ENCODE measurements around the gene CEP57L1. TPM values are rescaled to one million over a fixed set of nuclear protein-coding genes. Genes with fewer than 3 reads are reported as not detected.

CEP57L1 gene
- total RNA-seq, 1 experiment from 2014 or later, result 8.4 TPM

GRCh38 chr6:109058620-109059019, 36.7 kb upstream of the CEP57L1 start:
- H3K4me3 Mint-ChIP-seq, result no peak overlapping the region
- H3K27ac Mint-ChIP-seq, result no peak overlapping the region
- Histone ChIP-seq H2BK20ac (ENCODE audit: low read depth, low read length, poor library complexity, severe bottlenecking) (no peak overlapping the region), H3K4me1 (ENCODE audit: insufficient read depth, low read length) (no peaks in the 10 kb centered on the region), H3K18ac (ENCODE audit: insufficient read length, low read depth, low read length) (no peak overlapping the region), H3K9me3 (ENCODE audit: control insufficient read depth, low read depth, low read length) (no peaks in the 10 kb centered on the region), H4K8ac (replicated peaks; ENCODE audit: insufficient read length, low read depth, low read length) (no peak overlapping the region), H2AK5ac (ENCODE audit: insufficient read length, low read length) (peak overlapping the region; percentile 30), H3K4ac (ENCODE audit: low read depth, low read length) (no peak overlapping the region), H2BK15ac (ENCODE audit: low read depth, low read length) (no peak overlapping the region), H2BK5ac (ENCODE audit: insufficient read length, low read length) (no peak overlapping the region), H3K23me2 (ENCODE audit: insufficient read length, low read depth, low read length, poor library complexity, severe bottlenecking) (no peaks in the 10 kb centered on the region), H3K27me3 (ENCODE audit: insufficient read depth, low read length) (no peaks in the 10 kb centered on the region), H2AFZ (ENCODE audit: low read length) (no peak overlapping the region), H3K79me2 (ENCODE audit: insufficient read depth, low read length) (no peaks in the 10 kb centered on the region), H3K23ac (ENCODE audit: insufficient read length, low read depth, low read length) (no peak overlapping the region), H3K9ac (ENCODE audit: extremely low read depth, insufficient read length, low read length) (no peak overlapping the region), H3K4me2 (ENCODE audit: insufficient read depth, insufficient read length, low read length) (no peak overlapping the region), H2BK120ac (ENCODE audit: low read depth, low read length, poor library complexity, severe bottlenecking) (no peak overlapping the region), H4K5ac (ENCODE audit: insufficient read length, low read depth, low read length) (no peak overlapping the region), H4K20me1 (ENCODE audit: control insufficient read depth, insufficient read depth, insufficient read length) (no peaks in the 10 kb centered on the region), H4K91ac (ENCODE audit: insufficient read length, low read depth, low read length) (no peak overlapping the region), H3K79me1 (ENCODE audit: insufficient read depth, low read depth, low read length, poor library complexity, severe bottlenecking) (no peaks in the 10 kb centered on the region), H3K14ac (ENCODE audit: insufficient read depth, low read length) (no peak overlapping the region), H3K56ac (ENCODE audit: insufficient read length, low read depth, low read length) (no peak overlapping the region), H3K27ac (ENCODE audit: insufficient read length, low read depth, low read length) (no peak overlapping the region), H3T11ph (ENCODE audit: low read length) (no peak overlapping the region), H2BK12ac (ENCODE audit: insufficient read length, low read depth, low read length) (no peak overlapping the region)
- no peak for TF ChIP-seq CTCF (conservative IDR thresholded peaks at IDR 0.05)
- H3K36me3 Mint-ChIP-seq (ENCODE audit: insufficient read depth in 1 of 3, low read depth in 3 of 3), result no peaks in the 10 kb centered on the region
- H3K4me1 Mint-ChIP-seq, result peaks cover 5 to 10% of the 10 kb centered on the region in 2 experiments
- no peaks in the 10 kb centered on the region for H3K27me3 Mint-ChIP-seq (ENCODE audit: low read depth)
- no CpG with 5 or more reads among the region's 2 CpGs for WGBS (ENCODE audit: extremely low coverage, insufficient read length, low lambda C conversion rate)
- no peak for DNase-seq
- H3K9me3 Mint-ChIP-seq, result no peaks in the 10 kb centered on the region
